ENCODE measurements around the gene HBP1. TPM values are rescaled to one million over a fixed set of nuclear protein-coding genes. Genes with fewer than 3 reads are reported as not detected.

Gene HBP1
- total and polyA plus RNA-seq, 2 of the 8 experiments (the other 6 are each of a cell fraction or from before 2014, with no cell fraction given): 28.9 to 29.2 TPM

DNA sequence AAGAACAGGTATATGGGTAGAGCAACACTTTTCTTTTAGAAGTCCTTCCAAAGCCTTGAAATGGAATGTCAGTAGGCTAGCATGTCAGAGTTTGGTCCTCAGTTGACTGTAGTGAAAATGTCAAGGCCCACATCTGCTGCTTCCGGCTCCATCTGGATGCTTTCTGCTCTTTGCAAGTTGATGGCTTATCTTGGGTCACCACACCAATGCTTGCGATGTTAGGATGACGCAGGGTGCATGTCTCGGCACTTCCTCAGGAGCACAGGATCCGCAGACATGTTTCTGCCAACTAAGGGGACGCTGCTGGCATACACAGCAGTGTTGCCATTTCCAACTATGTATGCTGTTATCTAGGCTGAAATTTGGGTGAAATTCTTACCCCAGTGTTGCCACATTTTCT, 14.0 kb upstream of the HBP1 start:
- Histone ChIP-seq H2BK120ac (replicated peaks; ENCODE audit: low read depth, low read length) (no peak overlapping the region), H3K36me3 (ENCODE audit: control insufficient read depth in 2 of 4, insufficient read depth in 4 of 4, low read length in 3 of 4) (peaks cover 0 to 3% (median 0%) of the 10 kb centered on the region in 4 experiments; a peak in 1 of 8 replicates), H2AK5ac (ENCODE audit: low read depth, low read length) (no peak overlapping the region), H3K79me2 (ENCODE audit: control insufficient read depth in 1 of 2, insufficient read depth in 2 of 2, low read length in 2 of 2) (no peaks in the 10 kb centered on the region), H4K5ac (ENCODE audit: insufficient read length, low read depth, low read length) (no peak overlapping the region), H3K4ac (replicated peaks; ENCODE audit: insufficient read length, low read depth, low read length) (no peak overlapping the region), H3K9me3 (ENCODE audit: insufficient read depth in 2 of 2, low read depth in 1 of 2, low read length in 1 of 2) (no peaks in the 10 kb centered on the region), H4K91ac (replicated peaks; ENCODE audit: insufficient read length, low read length) (no peak overlapping the region), H2BK12ac (ENCODE audit: low read depth, low read length) (no peak overlapping the region), H3K4me1 (replicated peaks in 1 of 4; ENCODE audit: control insufficient read depth in 3 of 4, insufficient read depth in 4 of 4, low read length in 3 of 4) (no peaks in the 10 kb centered on the region), H3K27ac (ENCODE audit: low read depth, low read length) (no peak overlapping the region), H3K27me3 (replicated peaks in 1 of 4; ENCODE audit: control insufficient read depth in 3 of 4, extremely low read depth in 1 of 4, insufficient read depth in 3 of 4, low read length in 3 of 4) (no peaks in the 10 kb centered on the region), H3K18ac (ENCODE audit: extremely low read depth, low read length) (no peak overlapping the region), H2AFZ (ENCODE audit: low read length) (no peak overlapping the region), H4K20me1 (replicated peaks in 1 of 2; ENCODE audit: control insufficient read depth in 1 of 2, insufficient read depth in 2 of 2, low read length in 2 of 2) (no peaks in the 10 kb centered on the region), H2BK20ac (ENCODE audit: low read length) (no peak overlapping the region), H3K14ac (ENCODE audit: insufficient read length) (no peak overlapping the region), H3K79me1 (ENCODE audit: low read depth, low read length) (no peaks in the 10 kb centered on the region), H3K23me2 (ENCODE audit: low read depth, low read length) (no peaks in the 10 kb centered on the region), H3K4me2 (ENCODE audit: insufficient read depth in 1 of 2, low read depth in 2 of 2, low read length in 2 of 2) (no peak overlapping the region), H2BK5ac (ENCODE audit: low read depth, low read length) (no peak overlapping the region), H3K4me3 (ENCODE audit: extremely low read depth in 1 of 4, insufficient read depth in 2 of 4, low read depth in 3 of 4, low read length in 4 of 4) (no peak overlapping the region), H2BK15ac (ENCODE audit: low read length) (no peak overlapping the region), H3K23ac (ENCODE audit: insufficient read length) (no peak overlapping the region), H3K56ac (replicated peaks; ENCODE audit: insufficient read length, low read depth, low read length) (no peak overlapping the region), H3K9ac (replicated peaks in 1 of 4; ENCODE audit: extremely low read depth in 1 of 4, low read depth in 3 of 4, low read length in 3 of 4) (no peak overlapping the region), H4K8ac (ENCODE audit: extremely low read depth, insufficient read depth, low read length) (no peak overlapping the region)
- CTCF ChIA-PET (ENCODE audit: partially characterized antibody): no interaction called here
- WGBS, 2 experiments (ENCODE audit: extremely low coverage in 1 of 2, insufficient coverage in 1 of 2, insufficient read length in 1 of 2, insufficient replicate concordance in 2 of 2, low coverage in 1 of 2, low lambda C conversion rate in 2 of 2, missing lambda C conversion rate in 1 of 2): 97% methylated on average over 6 of the region's 6 CpGs; no CpG with 5 or more reads in 1 of the 2 experiments
- no peak for DNase-seq (ENCODE audit: low read depth in 1 of 2, low spot score in 2 of 2)
- no peak for FAIRE-seq
- POLR2A ChIA-PET (ENCODE audit: partially characterized antibody): no interaction called here
- TF ChIP-seq POU5F1 (IDR thresholded peaks at IDR 0.05; ENCODE audit: low read depth, low read length): no peak
- TF ChIP-seq, protein P1, sequence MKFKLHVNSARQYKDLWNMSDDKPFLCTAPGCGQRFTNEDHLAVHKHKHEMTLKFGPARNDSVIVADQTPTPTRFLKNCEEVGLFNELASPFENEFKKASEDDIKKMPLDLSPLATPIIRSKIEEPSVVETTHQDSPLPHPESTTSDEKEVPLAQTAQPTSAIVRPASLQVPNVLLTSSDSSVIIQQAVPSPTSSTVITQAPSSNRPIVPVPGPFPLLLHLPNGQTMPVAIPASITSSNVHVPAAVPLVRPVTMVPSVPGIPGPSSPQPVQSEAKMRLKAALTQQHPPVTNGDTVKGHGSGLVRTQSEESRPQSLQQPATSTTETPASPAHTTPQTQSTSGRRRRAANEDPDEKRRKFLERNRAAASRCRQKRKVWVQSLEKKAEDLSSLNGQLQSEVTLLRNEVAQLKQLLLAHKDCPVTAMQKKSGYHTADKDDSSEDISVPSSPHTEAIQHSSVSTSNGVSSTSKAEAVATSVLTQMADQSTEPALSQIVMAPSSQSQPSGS (IDR thresholded peaks at IDR 0.05; ENCODE audit: low read length): no peak
- no peak for TF ChIP-seq NRF1 (IDR thresholded peaks at IDR 0.05; ENCODE audit: low read depth, low read length)
- no peak for TF ChIP-seq SIX5 (IDR thresholded peaks at IDR 0.05; ENCODE audit: low read depth, low read length)
- no peak for TF ChIP-seq KDM5A (IDR thresholded peaks at IDR 0.05; ENCODE audit: low read length)
- TF ChIP-seq SIRT6 (IDR thresholded peaks at IDR 0.05; ENCODE audit: low read length): no peak
- TF ChIP-seq TAF1 (IDR thresholded peaks at IDR 0.05; ENCODE audit: low read depth, low read length): no peak
- TF ChIP-seq JUN (IDR thresholded peaks at IDR 0.05; ENCODE audit: low read depth, low read length): no peak
- no peak for TF ChIP-seq CHD1 (IDR thresholded peaks at IDR 0.05; ENCODE audit: low read depth, low read length)
- no peak for TF ChIP-seq SAP30 (IDR thresholded peaks at IDR 0.05; ENCODE audit: insufficient read depth, insufficient replicate concordance, low read length)
- no peak for TF ChIP-seq CREB1 (IDR thresholded peaks at IDR 0.05)
- TF ChIP-seq KDM1A (IDR thresholded peaks at IDR 0.05; ENCODE audit: borderline replicate concordance, low read length): no peak
- TF ChIP-seq TBP (IDR thresholded peaks at IDR 0.05; ENCODE audit: low read depth, low read length): no peak
- TF ChIP-seq RNF2 (IDR thresholded peaks at IDR 0.05; ENCODE audit: borderline replicate concordance, low read depth, low read length, missing control alignments, poor library complexity, severe bottlenecking): no peak

Measured in H1 (cell line).